ENCODE results near the gene SAC3D1. TPM values are rescaled to one million over a fixed set of nuclear protein-coding genes. Genes with fewer than 3 reads are reported as not detected.

SAC3D1 gene
- total and polyA plus RNA-seq, 2 donors (not counting 1 experiment from before 2014, with no cell fraction given) = 3.1 to 8.6 TPM

DNA sequence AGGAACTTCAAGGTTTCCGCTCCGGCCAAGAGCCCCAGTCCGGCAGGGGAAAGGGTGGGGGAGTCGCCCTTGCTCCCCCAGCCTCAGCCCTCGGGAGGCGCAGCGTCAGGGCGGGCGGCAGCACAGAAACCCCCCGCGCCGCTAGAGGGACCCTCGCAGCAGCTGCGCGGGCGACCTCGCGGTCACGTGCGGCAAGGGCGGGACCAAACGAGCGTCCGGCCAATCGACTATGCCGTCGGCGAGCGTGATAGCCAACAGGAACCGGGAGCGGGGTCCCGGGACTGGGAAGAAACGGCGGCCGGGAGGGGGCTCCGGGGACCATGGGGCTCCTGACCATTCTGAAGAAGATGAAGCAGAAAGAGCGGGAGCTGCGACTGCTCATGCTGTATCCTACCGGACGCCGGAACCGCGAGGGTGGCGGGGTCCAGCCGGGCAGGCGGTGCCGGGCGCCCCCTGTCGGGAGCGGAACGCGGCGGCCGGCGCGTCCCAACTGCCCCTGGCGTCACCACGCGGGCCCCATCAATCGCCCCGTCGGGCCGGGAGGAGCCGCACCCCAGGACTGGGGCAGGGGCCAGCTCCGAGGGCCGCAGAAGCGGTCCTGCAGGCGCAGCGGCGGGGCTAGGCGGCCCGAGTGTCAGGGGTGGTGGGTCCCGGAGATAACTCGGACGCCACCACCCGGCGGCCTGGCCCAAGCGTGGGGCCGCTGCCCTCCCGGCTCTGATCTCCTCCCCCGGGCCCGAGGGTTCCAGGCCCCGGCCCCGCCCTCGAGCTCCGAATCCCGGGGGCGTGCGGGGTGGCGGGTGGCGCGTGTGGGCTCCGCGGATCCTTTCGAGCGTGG, 26.9 kb upstream of the SAC3D1 start, which contains the start of gene ARL2:
Gene ARL2, plus strand, starts transcription at position 273 of the 838 bp plus-strand sequence. Its CDS starts 48 bp downstream, at position 321.
- H3K4me1 ChIP-seq (ENCODE audit: control insufficient read depth, extremely low read depth, insufficient read depth, low read length) = peaks cover 4% of the 10 kb centered on the region
- H3K79me2 ChIP-seq (ENCODE audit: control insufficient read depth, insufficient read depth, low read length) = peaks cover 5% of the 10 kb centered on the region
- no peak for TF ChIP-seq EZH2 (IDR thresholded peaks at IDR 0.05; ENCODE audit: low read length, missing control alignments)
- TF ChIP-seq, protein P1, sequence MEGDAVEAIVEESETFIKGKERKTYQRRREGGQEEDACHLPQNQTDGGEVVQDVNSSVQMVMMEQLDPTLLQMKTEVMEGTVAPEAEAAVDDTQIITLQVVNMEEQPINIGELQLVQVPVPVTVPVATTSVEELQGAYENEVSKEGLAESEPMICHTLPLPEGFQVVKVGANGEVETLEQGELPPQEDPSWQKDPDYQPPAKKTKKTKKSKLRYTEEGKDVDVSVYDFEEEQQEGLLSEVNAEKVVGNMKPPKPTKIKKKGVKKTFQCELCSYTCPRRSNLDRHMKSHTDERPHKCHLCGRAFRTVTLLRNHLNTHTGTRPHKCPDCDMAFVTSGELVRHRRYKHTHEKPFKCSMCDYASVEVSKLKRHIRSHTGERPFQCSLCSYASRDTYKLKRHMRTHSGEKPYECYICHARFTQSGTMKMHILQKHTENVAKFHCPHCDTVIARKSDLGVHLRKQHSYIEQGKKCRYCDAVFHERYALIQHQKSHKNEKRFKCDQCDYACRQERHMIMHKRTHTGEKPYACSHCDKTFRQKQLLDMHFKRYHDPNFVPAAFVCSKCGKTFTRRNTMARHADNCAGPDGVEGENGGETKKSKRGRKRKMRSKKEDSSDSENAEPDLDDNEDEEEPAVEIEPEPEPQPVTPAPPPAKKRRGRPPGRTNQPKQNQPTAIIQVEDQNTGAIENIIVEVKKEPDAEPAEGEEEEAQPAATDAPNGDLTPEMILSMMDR (conservative IDR thresholded peaks at IDR 0.05 in 1 of 2, IDR thresholded peaks at IDR 0.05 in 1 of 2; ENCODE audit: low read depth in 1 of 2, low read length in 2 of 2) = peak; percentile 34 to 71
- H4K20me1 ChIP-seq (ENCODE audit: control insufficient read depth, extremely low read depth, insufficient read depth, low read length) = no peaks in the 10 kb centered on the region
- H3K4me3 ChIP-seq (replicated peaks in 1 of 4; ENCODE audit: control extremely low read depth in 1 of 4, insufficient read depth in 1 of 4, low read depth in 3 of 4, low read length in 4 of 4) = peak within 1 kb of the TSS; percentile 83 to 89 (median 87)
- peak within 1 kb of the TSS; percentile 100 for H3K27ac ChIP-seq (ENCODE audit: insufficient read depth, low read length)
- no peaks in the 10 kb centered on the region for H3K9me3 ChIP-seq (ENCODE audit: control insufficient read depth, insufficient read depth, low read depth, low read length)
- H3K27me3 ChIP-seq (ENCODE audit: control insufficient read depth, insufficient read depth, low read length) = no peaks in the 10 kb centered on the region
- peak within 1 kb of the TSS; percentile 92 for H3K4me2 ChIP-seq (ENCODE audit: extremely low read depth, insufficient read depth, low read length)
- H3K36me3 ChIP-seq (ENCODE audit: control insufficient read depth, insufficient read depth, low read length) = peaks cover 3% of the 10 kb centered on the region
- peak within 1 kb of the TSS; percentile 93 for H2AFZ ChIP-seq (ENCODE audit: low read length)
- peak within 1 kb of the TSS; percentile 96 for H3K9ac ChIP-seq (ENCODE audit: insufficient read depth, low read length)
- peak; percentile 87 to 90 for DNase-seq (ENCODE audit: low read depth in 2 of 2)

DNA sequence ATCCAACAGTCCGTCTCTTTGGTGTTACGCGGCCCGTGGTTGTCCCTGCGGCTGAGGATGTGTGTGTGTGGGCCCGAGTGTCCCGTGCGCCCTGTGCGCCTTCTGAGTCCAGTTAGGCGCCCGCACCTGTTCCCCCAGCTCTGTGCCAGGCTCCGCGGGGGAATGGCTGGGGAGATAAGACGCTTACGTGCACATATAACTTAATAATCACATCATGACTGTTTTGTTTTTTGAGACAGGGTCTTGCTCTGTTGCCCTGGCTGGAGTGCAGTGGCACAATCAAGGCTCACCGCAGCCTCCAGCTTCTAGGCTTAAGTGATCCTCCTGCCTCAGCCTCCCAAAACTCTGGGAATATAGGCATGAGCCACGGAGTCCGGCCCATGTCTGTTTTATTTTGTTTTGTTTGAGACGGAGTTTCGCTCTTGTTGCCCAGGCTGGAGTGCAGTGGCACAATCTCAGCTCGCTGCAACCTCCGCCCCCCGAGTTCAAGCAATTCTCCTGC, 26.2 kb upstream of the SAC3D1 start:
- H3K4me3 ChIP-seq (replicated peaks in 1 of 4; ENCODE audit: control extremely low read depth in 1 of 4, insufficient read depth in 1 of 4, low read depth in 3 of 4, low read length in 4 of 4) = peak overlapping the region; percentile 64 to 89 (median 87)
- peaks cover 5% of the 10 kb centered on the region for H3K79me2 ChIP-seq (ENCODE audit: control insufficient read depth, insufficient read depth, low read length)
- no peaks in the 10 kb centered on the region for H3K27me3 ChIP-seq (ENCODE audit: control insufficient read depth, insufficient read depth, low read length)
- H3K4me2 ChIP-seq (ENCODE audit: extremely low read depth, insufficient read depth, low read length) = peak overlapping the region; percentile 79
- peak in 1 of 2 donors; percentile 27 for DNase-seq (ENCODE audit: low read depth in 2 of 2)
- peak overlapping the region; percentile 73 for H2AFZ ChIP-seq (ENCODE audit: low read length)
- no peak for TF ChIP-seq EZH2 (IDR thresholded peaks at IDR 0.05; ENCODE audit: low read length, missing control alignments)
- TF ChIP-seq, protein P1 (conservative IDR thresholded peaks at IDR 0.05 in 1 of 2, IDR thresholded peaks at IDR 0.05 in 1 of 2; ENCODE audit: low read depth in 1 of 2, low read length in 2 of 2) = no peak
- H3K27ac ChIP-seq (ENCODE audit: insufficient read depth, low read length) = peak overlapping the region; percentile 100
- H3K36me3 ChIP-seq (ENCODE audit: control insufficient read depth, insufficient read depth, low read length) = peaks cover 3% of the 10 kb centered on the region
- H3K9me3 ChIP-seq (ENCODE audit: control insufficient read depth, insufficient read depth, low read depth, low read length) = no peaks in the 10 kb centered on the region
- H3K9ac ChIP-seq (ENCODE audit: insufficient read depth, low read length) = peak overlapping the region; percentile 96
- H3K4me1 ChIP-seq (ENCODE audit: control insufficient read depth, extremely low read depth, insufficient read depth, low read length) = peaks cover 4% of the 10 kb centered on the region
- H4K20me1 ChIP-seq (ENCODE audit: control insufficient read depth, extremely low read depth, insufficient read depth, low read length) = no peaks in the 10 kb centered on the region

DNA sequence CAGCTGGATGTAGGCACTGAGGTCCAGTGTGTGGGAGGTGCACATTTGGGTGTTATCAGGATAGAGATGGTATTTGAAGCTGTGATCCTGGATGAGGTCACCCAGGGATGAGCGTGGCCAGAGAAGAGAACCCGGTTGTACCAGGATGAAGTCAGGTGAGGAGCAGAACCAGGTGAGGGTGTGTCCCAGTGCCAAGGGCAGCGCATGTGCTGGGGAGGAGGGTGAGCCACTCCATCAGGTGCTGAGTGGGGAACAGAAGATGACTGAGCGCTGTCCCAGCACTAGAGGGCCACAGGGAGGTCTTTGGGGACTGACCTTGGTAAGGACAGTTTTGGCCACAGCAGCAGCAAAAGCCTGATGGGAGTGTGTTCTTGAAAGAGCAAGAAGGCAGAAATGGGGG, 24.3 kb upstream of the SAC3D1 start:
- peaks cover 5% of the 10 kb centered on the region for H3K79me2 ChIP-seq (ENCODE audit: control insufficient read depth, insufficient read depth, low read length)
- H2AFZ ChIP-seq (ENCODE audit: low read length) = no peak overlapping the region
- H3K9me3 ChIP-seq (ENCODE audit: control insufficient read depth, insufficient read depth, low read depth, low read length) = no peaks in the 10 kb centered on the region
- no peak overlapping the region for H3K27ac ChIP-seq (ENCODE audit: insufficient read depth, low read length)
- H3K36me3 ChIP-seq (ENCODE audit: control insufficient read depth, insufficient read depth, low read length) = peaks cover 3% of the 10 kb centered on the region
- H3K4me1 ChIP-seq (ENCODE audit: control insufficient read depth, extremely low read depth, insufficient read depth, low read length) = peaks cover 4% of the 10 kb centered on the region
- no peak overlapping the region for H3K4me2 ChIP-seq (ENCODE audit: extremely low read depth, insufficient read depth, low read length)
- no peak for DNase-seq (ENCODE audit: low read depth in 2 of 2)
- TF ChIP-seq EZH2 (IDR thresholded peaks at IDR 0.05; ENCODE audit: low read length, missing control alignments) = no peak
- TF ChIP-seq, protein P1 (conservative IDR thresholded peaks at IDR 0.05 in 1 of 2, IDR thresholded peaks at IDR 0.05 in 1 of 2; ENCODE audit: low read depth in 1 of 2, low read length in 2 of 2) = no peak
- no peaks in the 10 kb centered on the region for H3K27me3 ChIP-seq (ENCODE audit: control insufficient read depth, insufficient read depth, low read length)
- no peak overlapping the region for H3K9ac ChIP-seq (ENCODE audit: insufficient read depth, low read length)
- no peak overlapping the region for H3K4me3 ChIP-seq (replicated peaks in 1 of 4; ENCODE audit: control extremely low read depth in 1 of 4, insufficient read depth in 1 of 4, low read depth in 3 of 4, low read length in 4 of 4)
- no peaks in the 10 kb centered on the region for H4K20me1 ChIP-seq (ENCODE audit: control insufficient read depth, extremely low read depth, insufficient read depth, low read length)

Measured in fibroblast of lung (primary cell).